ENCODE data around the gene ITPRIPL2.

The ITPRIPL2 gene

DNA sequence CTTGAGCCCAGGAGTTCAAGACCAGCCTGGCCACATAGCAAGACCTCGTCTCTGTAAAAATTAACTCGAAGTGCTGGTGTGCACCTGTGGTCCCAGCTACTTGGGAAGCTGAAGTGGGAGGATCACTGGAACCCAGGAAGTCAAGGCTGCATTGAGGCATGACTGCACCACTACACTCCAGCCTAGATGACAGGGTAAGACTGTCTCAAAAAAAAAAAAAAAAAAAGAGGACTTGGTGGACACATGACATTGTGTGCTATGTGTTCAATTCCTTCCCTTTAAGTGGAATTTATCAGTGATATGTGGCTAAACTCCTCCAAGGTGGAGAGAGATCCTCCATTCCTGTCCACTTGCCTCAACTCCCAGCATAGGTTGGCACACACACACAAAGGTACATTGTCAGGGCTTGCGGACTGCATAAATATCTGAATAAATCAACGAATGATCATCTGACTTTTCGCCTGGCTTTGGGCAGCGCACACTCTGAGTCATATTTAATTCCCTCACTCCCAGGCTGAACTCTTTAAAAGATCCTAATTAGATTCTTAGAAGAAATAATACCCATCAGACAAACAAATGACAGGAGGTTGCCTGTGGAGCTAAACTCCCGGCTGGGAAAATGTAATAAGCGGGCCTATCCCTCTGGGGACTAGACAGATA, 29.3 kb downstream of the ITPRIPL2 start:
- DNase-seq (ENCODE audit: low read depth) = no peak
- no peak overlapping the region for H3K4me3 ChIP-seq (ENCODE audit: control insufficient read depth, low read depth, low read length)
- TF ChIP-seq, protein P1, sequence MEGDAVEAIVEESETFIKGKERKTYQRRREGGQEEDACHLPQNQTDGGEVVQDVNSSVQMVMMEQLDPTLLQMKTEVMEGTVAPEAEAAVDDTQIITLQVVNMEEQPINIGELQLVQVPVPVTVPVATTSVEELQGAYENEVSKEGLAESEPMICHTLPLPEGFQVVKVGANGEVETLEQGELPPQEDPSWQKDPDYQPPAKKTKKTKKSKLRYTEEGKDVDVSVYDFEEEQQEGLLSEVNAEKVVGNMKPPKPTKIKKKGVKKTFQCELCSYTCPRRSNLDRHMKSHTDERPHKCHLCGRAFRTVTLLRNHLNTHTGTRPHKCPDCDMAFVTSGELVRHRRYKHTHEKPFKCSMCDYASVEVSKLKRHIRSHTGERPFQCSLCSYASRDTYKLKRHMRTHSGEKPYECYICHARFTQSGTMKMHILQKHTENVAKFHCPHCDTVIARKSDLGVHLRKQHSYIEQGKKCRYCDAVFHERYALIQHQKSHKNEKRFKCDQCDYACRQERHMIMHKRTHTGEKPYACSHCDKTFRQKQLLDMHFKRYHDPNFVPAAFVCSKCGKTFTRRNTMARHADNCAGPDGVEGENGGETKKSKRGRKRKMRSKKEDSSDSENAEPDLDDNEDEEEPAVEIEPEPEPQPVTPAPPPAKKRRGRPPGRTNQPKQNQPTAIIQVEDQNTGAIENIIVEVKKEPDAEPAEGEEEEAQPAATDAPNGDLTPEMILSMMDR (conservative IDR thresholded peaks at IDR 0.05; ENCODE audit: control insufficient read depth, insufficient read depth, low read depth, low read length) = no peak

DNA sequence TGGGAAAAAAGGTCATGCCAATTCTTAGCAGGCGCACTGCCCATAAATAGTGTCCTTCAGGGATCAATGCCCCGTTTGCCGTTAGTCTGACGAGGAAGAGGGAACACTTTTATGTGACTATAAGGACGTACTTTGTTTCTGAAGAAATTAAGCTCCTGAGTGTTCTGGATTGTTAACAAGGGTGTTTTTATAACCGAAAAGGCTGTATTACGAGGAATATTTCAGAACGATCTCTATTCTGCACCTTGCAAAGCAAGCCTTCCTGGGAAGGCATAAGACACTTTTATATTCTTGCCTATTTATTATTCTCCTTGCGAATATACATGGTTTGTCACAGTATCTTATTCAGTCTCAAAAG, 29.8 kb downstream of the ITPRIPL2 start:
- no peak for DNase-seq (ENCODE audit: low read depth)
- H3K4me3 ChIP-seq (ENCODE audit: control insufficient read depth, low read depth, low read length) = no peak overlapping the region
- TF ChIP-seq, protein P1 (conservative IDR thresholded peaks at IDR 0.05; ENCODE audit: control insufficient read depth, insufficient read depth, low read depth, low read length) = no peak

DNA sequence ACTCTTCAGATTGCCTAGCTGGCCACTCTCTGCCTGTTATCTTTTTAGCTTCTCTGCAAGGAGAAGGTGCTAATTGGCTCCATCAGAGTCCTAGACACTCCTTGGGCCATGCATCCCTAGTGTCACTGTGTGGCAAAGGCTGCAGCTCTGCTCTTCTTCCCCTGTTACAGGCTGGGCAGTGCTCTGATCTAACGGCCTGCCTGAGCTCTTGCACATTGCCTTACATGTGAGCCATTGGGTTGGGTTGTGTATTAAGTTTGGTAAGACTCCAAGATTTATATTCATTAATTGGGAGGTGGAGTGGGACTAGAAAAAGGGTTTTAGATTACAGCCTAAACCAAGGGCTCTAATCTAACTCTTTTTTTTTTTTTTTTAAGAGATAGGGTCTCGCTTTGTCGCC, 31.2 kb downstream of the ITPRIPL2 start:
- DNase-seq (ENCODE audit: low read depth) = no peak

DNA sequence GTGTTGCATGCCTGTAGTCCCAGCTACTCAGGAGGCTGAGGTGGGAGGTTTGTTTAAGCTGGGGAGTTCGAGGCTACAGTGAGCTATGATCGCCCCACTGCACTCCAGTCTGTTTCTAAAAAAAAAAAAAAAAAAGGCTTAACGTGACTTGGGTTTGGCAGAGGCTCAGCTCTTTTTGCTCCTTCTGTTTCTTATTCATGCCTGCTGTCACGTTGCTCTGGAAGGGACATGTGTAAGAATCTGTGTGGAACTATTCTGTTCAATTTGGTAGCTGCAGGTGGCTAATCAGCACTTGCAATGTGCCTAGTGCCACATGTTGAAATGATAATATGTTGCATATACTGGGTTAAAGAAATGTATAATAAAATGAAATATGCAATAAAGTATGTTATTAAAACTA, 33.4 kb downstream of the ITPRIPL2 start:
- DNase-seq (ENCODE audit: low read depth) = no peak
- TF ChIP-seq, protein P1 (conservative IDR thresholded peaks at IDR 0.05; ENCODE audit: control insufficient read depth, insufficient read depth, low read depth, low read length) = no peak
- H3K4me3 ChIP-seq (ENCODE audit: control insufficient read depth, low read depth, low read length) = no peak overlapping the region

More for the DNA sequence above, 31.2 kb downstream of the ITPRIPL2 start:
- TF ChIP-seq, protein P1 (conservative IDR thresholded peaks at IDR 0.05; ENCODE audit: control insufficient read depth, insufficient read depth, low read depth, low read length) = no peak
- no peak overlapping the region for H3K4me3 ChIP-seq (ENCODE audit: control insufficient read depth, low read depth, low read length)

DNA sequence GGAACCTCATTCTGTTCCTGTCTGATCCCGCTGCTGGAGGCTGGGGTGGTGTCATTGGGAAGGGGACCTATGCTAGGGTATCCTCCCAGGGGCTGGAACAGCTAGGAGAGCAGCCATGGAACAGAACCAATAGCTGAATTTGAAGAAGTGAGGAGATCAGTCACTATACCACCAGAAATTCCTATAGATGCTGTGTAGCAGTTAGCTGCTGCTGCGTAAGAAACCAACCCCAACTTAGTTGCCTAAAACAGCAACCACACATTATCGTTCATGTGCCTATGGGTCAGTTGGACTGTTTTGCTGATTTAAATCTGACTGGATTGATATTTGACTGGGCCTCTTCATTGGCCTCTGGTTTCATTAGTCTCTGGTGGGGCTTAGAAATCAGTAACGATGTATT, 33.9 kb downstream of the ITPRIPL2 start:
- no peak overlapping the region for H3K4me3 ChIP-seq (ENCODE audit: control insufficient read depth, low read depth, low read length)
- TF ChIP-seq, protein P1 (conservative IDR thresholded peaks at IDR 0.05; ENCODE audit: control insufficient read depth, insufficient read depth, low read depth, low read length) = no peak
- no peak for DNase-seq (ENCODE audit: low read depth)

DNA sequence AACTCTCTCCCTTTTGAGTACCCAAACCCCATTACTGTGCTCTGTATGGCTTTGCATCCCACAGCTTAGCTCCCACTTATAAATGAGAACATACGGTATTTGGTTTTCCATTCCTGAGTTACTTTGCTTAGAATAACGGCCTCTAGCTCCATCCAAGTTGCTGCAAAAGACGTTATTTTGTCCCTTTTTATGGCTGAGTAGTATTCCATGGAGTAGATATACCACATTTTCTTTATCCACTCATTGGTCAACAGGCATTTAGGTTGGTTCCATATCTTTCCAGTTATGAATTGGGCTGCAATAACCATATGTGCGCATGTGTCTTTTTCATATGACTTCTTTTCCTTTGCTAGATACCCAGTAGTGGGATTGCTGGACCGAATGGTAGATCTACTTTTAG, 34.4 kb downstream of the ITPRIPL2 start:
- no peak for DNase-seq (ENCODE audit: low read depth)
- no peak overlapping the region for H3K4me3 ChIP-seq (ENCODE audit: control insufficient read depth, low read depth, low read length)
- TF ChIP-seq, protein P1 (conservative IDR thresholded peaks at IDR 0.05; ENCODE audit: control insufficient read depth, insufficient read depth, low read depth, low read length) = no peak

DNA sequence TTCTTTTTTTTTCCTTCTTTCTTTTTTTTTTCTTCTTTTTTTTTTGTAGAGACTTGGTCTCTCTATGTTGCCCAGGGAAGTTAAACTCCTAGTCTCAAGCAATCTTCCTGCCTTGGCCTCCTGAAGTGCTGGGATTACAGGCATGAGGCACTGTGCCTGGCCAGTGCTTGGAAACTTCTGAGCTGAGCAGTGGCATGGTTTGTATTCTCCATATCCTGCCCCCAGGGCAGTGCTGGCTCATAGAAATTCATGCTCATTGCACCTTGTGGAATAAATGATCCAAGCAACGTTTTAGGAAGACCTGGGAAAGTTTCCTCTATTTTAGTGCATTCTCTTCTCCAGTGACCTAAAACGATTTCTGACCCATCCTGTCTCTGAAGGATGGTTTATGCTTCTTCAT, 37.5 kb downstream of the ITPRIPL2 start:
- no peak overlapping the region for H3K4me3 ChIP-seq (ENCODE audit: control insufficient read depth, low read depth, low read length)
- TF ChIP-seq, protein P1 (conservative IDR thresholded peaks at IDR 0.05; ENCODE audit: control insufficient read depth, insufficient read depth, low read depth, low read length) = no peak
- no peak for DNase-seq (ENCODE audit: low read depth)

Measured in fibroblast of mammary gland (primary cell).